Esophagus squamous epithelium (tissue), 5 donors: Measurements from ENCODE around the gene TBCK. TPM values are rescaled to one million over a fixed set of nuclear protein-coding genes. Genes with fewer than 3 reads are reported as not detected.
A peak's percentile ranks its signal among the peaks of the same experiment; 100 is the strongest.

Experiments used
- DNase-seq: peaks from one replicate; lab custom pipeline; 2025; lab: John Stamatoyannopoulos, UW
- H3K27ac ChIP-seq, 4 donors: fragments of 200-600 bp; sonication (generic); one replicate each; pipeline ENCODE4 v1.5.1; 2016 to 2019; ENCODE audit warnings: mild to moderate bottlenecking in 1 of 4
- H3K27me3 ChIP-seq, 4 donors: fragments of 200-600 bp; sonication (generic); 1 replicate in 3 of 4; 2 replicates in 1 of 4; pipeline versions ENCODE4 v1.5.1 to v1.6.0; 2017 to 2021; ENCODE audit warnings: antibody characterized with exemption in 1 of 4
- H3K36me3 ChIP-seq, 3 donors: fragments of 200-600 bp; sonication (generic); one replicate each; pipeline ENCODE4 v1.5.1; 2016 to 2019
- H3K4me1 ChIP-seq, 3 donors: fragments of 200-600 bp; sonication (generic); one replicate each; pipeline ENCODE4 v1.5.1; 2017 to 2019
- H3K4me3 ChIP-seq, 4 donors: fragments of 200-600 bp; sonication (generic); 1 replicate in 3 of 4; 2 replicates in 1 of 4; pipeline ENCODE4 v1.5.1; 2016 to 2019; ENCODE audit warnings: mild to moderate bottlenecking in 2 of 4, moderate library complexity in 1 of 4
- H3K9me3 ChIP-seq, 3 donors: fragments of 200-600 bp; sonication (generic); one replicate each; pipeline ENCODE4 v1.5.1; 2016 to 2019
- POLR2A ChIP-seq, 4 donors: fragments of 450-650 bp; IDR thresholded peaks; one replicate each; pipeline ENCODE4 v1.6.1; 2017; ENCODE audit warnings: antibody characterized with exemption in 4 of 4, mild to moderate bottlenecking in 4 of 4, moderate library complexity in 3 of 4
- WGBS, 2 donors: methylation state at CpG; one replicate each; pipeline ENCODE4 v1.1.5; 2018; 5-methylcytosine and 5-hydroxymethylcytosine counted together
- intact Hi-C: fragments of 100-400 bp; cut with DNase I; formaldehyde crosslinking; loops from one replicate; pipeline ENCODE4 v1.15.0; 2022
- total RNA-seq, 4 donors: library from RNA; depleted of rRNA; stranded (reverse); fragments of >200 nt; gene quantifications; one replicate each; pipeline ENCODE4 v1.1.0, GENCODE V29; 2016
- TF ChIP-seq, protein P1 (sequence below), 6 experiments: fragments of 450-650 bp in 4 of 6; fragments of 200-600 bp in 2 of 6; sonication (generic) in 2 of 6; IDR thresholded peaks; one replicate each; pipeline ENCODE4 v1.5.1; 2016 to 2019; ENCODE audit warnings: antibody characterized with exemption in 6 of 6, mild to moderate bottlenecking in 4 of 6, moderate library complexity in 4 of 6
- donor health status: DM: yes; HTN: yes; CAD: no.

TBCK gene
- total RNA-seq, 4 donors from 2014 or later: 14.2 to 29.8 (median 16.9) TPM

DNA sequence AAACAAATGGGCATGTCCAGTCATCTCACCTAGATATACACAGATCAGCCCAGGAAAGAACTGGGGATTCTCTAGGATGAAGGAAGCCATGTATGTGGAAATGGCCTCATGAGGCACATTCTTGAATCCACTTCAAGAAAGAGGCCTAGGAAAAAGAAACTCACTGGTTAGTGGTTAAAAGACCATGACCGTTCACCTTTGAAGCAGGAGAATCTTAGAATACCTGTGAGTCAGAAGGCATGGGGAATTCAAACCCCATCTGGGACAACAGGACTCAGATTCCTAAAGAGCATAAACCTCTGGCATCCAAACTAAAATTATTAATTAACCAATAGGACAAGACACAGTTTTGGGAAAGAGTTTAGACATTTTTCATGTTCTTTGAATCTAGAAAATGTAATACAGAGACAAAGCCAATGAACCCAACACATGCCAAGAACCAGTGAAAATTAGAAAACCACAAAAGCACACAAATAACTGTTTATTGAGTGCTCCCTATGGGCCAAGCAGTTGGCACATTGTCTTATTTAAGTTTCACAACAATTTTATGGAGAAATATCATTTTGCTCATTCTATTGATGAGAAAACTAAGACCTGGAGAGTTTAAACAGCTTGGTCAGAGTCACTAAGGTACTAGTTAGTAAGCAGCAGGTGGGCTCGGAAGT, 323.2 kb downstream of the TBCK start:
- H3K27ac ChIP-seq: no peak overlapping the region
- H3K9me3 ChIP-seq: no peaks in the 10 kb centered on the region
- no peaks in the 10 kb centered on the region for H3K36me3 ChIP-seq
- TF ChIP-seq, protein P1, sequence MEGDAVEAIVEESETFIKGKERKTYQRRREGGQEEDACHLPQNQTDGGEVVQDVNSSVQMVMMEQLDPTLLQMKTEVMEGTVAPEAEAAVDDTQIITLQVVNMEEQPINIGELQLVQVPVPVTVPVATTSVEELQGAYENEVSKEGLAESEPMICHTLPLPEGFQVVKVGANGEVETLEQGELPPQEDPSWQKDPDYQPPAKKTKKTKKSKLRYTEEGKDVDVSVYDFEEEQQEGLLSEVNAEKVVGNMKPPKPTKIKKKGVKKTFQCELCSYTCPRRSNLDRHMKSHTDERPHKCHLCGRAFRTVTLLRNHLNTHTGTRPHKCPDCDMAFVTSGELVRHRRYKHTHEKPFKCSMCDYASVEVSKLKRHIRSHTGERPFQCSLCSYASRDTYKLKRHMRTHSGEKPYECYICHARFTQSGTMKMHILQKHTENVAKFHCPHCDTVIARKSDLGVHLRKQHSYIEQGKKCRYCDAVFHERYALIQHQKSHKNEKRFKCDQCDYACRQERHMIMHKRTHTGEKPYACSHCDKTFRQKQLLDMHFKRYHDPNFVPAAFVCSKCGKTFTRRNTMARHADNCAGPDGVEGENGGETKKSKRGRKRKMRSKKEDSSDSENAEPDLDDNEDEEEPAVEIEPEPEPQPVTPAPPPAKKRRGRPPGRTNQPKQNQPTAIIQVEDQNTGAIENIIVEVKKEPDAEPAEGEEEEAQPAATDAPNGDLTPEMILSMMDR (IDR thresholded peaks at IDR 0.05): no peak
- TF ChIP-seq POLR2A (IDR thresholded peaks at IDR 0.05): no peak
- H3K4me3 ChIP-seq: no peak overlapping the region
- H3K27me3 ChIP-seq: no peaks in the 10 kb centered on the region
- intact Hi-C loops: no loop called here
- WGBS, 2 donors: 71 to 87% methylated on average over 2 of the region's 2 CpGs
- no peak for DNase-seq
- H3K4me1 ChIP-seq: peaks cover 0 to 52% (median 21%) of the 10 kb centered on the region in 3 donors

DNA sequence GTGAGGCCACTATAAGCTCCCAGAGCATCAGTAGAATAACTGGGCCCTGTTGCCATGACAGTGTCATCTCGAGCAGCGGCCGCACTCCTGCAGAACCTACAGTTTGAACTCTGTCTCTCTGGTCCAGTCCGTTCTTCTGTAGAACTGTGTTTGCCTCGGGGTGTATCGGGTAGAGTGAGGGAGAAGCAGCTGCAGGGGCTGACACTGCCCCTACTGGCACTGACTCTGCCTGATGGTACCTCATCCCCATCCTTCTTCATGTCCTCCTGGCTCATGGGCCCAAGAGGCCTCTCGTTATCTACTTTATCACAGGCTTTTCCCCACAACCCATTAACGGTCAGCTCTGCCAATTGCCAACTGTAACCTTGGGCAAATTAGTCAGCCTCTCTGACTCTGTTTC, 324.3 kb downstream of the TBCK start:
- intact Hi-C loops: no loop called here
- Histone ChIP-seq H3K27me3 (no peaks in the 10 kb centered on the region), H3K4me1 (peaks cover 0 to 52% (median 21%) of the 10 kb centered on the region in 3 donors), H3K9me3 (no peaks in the 10 kb centered on the region), H3K36me3 (no peaks in the 10 kb centered on the region), H3K4me3 (no peak overlapping the region), H3K27ac (peak overlapping the region in 2 of 4 donors; percentile 11 to 70)
- TF ChIP-seq POLR2A (IDR thresholded peaks at IDR 0.05): no peak
- TF ChIP-seq, protein P1 (IDR thresholded peaks at IDR 0.05): no peak
- DNase-seq: no peak
- 87 to 88% methylated on average over 5 to 8 of the region's 8 CpGs for WGBS, 2 donors

Other genes starting within 250 kb of the TBCK start
- gene AIMP1, start 341 bp upstream of the TBCK start, total RNA-seq: 10 to 100 TPM; 13.6 to 32.8 (median 27.6) TPM
- gene GIMD1, start 52.6 kb upstream of the TBCK start, total RNA-seq: not detected